SH-SY5Y (cell line): Measurements from ENCODE around the gene MAB21L3.

Experiments used
- GATA2 ChIP-seq: IDR thresholded peaks from 2 replicates; pipeline ENCODE4 v1.6.1; 2011; ENCODE audit warnings: mild to moderate bottlenecking, low read depth, low read length
- GATA3 ChIP-seq: IDR thresholded peaks from 2 replicates; pipeline ENCODE4 v1.6.1; 2011; ENCODE audit warnings: low read depth, mild to moderate bottlenecking, low read length, moderate library complexity

- TF ChIP-seq GATA2 (no peak), GATA3 (no peak)
These were observed 15.1 kb upstream of the MAB21L3 start for GRCh38 chr1:116096013-116096618.
